GM12878 (cell line): Measurements from ENCODE around the gene RAB21. TPM values are rescaled to one million over a fixed set of nuclear protein-coding genes. Genes with fewer than 3 reads are reported as not detected.

ENCODE experiments used
- ATAC-seq: fragments of 200-7000 bp; cut with Tn5 transposase; 3 replicates; pipeline ENCODE4 v1.9.1; 2020; ENCODE audit warnings: mild to moderate bottlenecking, moderate library complexity
- BruUV-seq: library from RNA; stranded (reverse); fragments of 400-500 nt; replicated peaks from 2 replicates; lab custom pipeline; 2021; lab: Mats Ljungman, UMichigan
- CTCF ChIA-PET: fragments of 300-600 bp; sonication (Branson Sonifier 250); formaldehyde crosslinking; extraction: SDS; loops from one replicate; lab custom pipeline; 2021; ENCODE audit warnings: inconsistent platforms; lab: Yijun Ruan, JAX
- POLR2A ChIA-PET: fragments of 350-600 bp; formaldehyde crosslinking; extraction: SDS; loops from one replicate; lab custom pipeline; 2021; ENCODE audit warnings: inconsistent platforms; lab: Charles Lee
- RAD21 ChIA-PET: fragments of 300-600 bp; sonication (Branson Sonifier 250); formaldehyde crosslinking; loops from one replicate; lab custom pipeline; 2023; ENCODE audit warnings: antibody characterized with exemption; ENCODE audit not compliant: unreplicated experiment; lab: Charles Lee
- SMC1A ChIA-PET: fragments of 300-600 bp; sonication (Branson Sonifier 250); formaldehyde crosslinking; loops from one replicate; lab custom pipeline; 2023; ENCODE audit not compliant: unreplicated experiment, uncharacterized antibody; lab: Charles Lee
- DNase-seq: peaks from one replicate; pipeline ENCODE4 v3.0.0-alpha.2; 2011; ENCODE audit warnings: low read depth, low spot score
- FAIRE-seq: peaks from 3 replicates; lab custom pipeline; 2011; peaks lifted over from hg19 to GRCh38; lab: Jason Lieb, UNC
- H2AFZ ChIP-seq: 2 replicates; pipeline ENCODE4 v1.6.0; 2011; ENCODE audit warnings: low read depth, low read length, control low read depth; ENCODE audit not compliant: control insufficient read depth
- H3K27ac ChIP-seq: 2 replicates; pipeline ENCODE4 v1.5.1; 2011; ENCODE audit warnings: control low read depth; ENCODE audit not compliant: control insufficient read depth, insufficient read depth
- H3K27me3 ChIP-seq, 2 experiments: replicated peaks in 1 of 2; 2 replicates each; pipeline versions ENCODE4 v1.6.0 to v1.6.1; 2011; ENCODE audit warnings: low read length in 1 of 2; ENCODE audit not compliant: control insufficient read depth in 2 of 2, insufficient read depth in 2 of 2
- H3K36me3 ChIP-seq, 2 experiments: 2 replicates each; pipeline ENCODE4 v1.5.1; 2011; ENCODE audit warnings: low read length in 1 of 2; ENCODE audit not compliant: control insufficient read depth in 2 of 2, insufficient read depth in 2 of 2
- H3K4me1 ChIP-seq: 2 replicates; pipeline ENCODE4 v1.6.1; 2011; ENCODE audit warnings: mild to moderate bottlenecking, low read length, moderate library complexity, mixed read lengths; ENCODE audit not compliant: control insufficient read depth, insufficient read depth
- H3K4me2 ChIP-seq: 2 replicates; pipeline ENCODE4 v1.6.0; 2011; ENCODE audit warnings: control low read depth; ENCODE audit not compliant: control insufficient read depth, insufficient read depth
- H3K4me3 ChIP-seq: fragments of 200-600 bp; sonication (generic); 2 replicates; pipeline ENCODE4 v1.5.1; 2016
- H3K79me2 ChIP-seq: 2 replicates; pipeline ENCODE4 v1.6.0; 2011; ENCODE audit warnings: low read length; ENCODE audit not compliant: control insufficient read depth, insufficient read depth
- H3K9ac ChIP-seq: 2 replicates; pipeline ENCODE4 v1.8.0; 2011; ENCODE audit warnings: low read length, control low read depth, mixed read lengths; ENCODE audit not compliant: control insufficient read depth, insufficient read depth
- H3K9me3 ChIP-seq: replicated peaks from 3 replicates; pipeline ENCODE4 v1.5.1; 2011; ENCODE audit warnings: mild to moderate bottlenecking, low read length; ENCODE audit not compliant: control insufficient read depth, insufficient read depth
- H4K20me1 ChIP-seq: 2 replicates; pipeline ENCODE4 v1.6.0; 2011; ENCODE audit not compliant: control insufficient read depth, insufficient read depth
- CEBPB ChIP-seq, 2 experiments: fragments of 150-350 bp in 1 of 2; IDR thresholded peaks; 2 replicates each; pipeline ENCODE4 v1.6.1; 2012 to 2014; ENCODE audit warnings: low read depth in 2 of 2, low read length in 2 of 2, borderline replicate concordance in 1 of 2, inconsistent platforms in 1 of 2
- DPF2 ChIP-seq: fragments of 450-650 bp; IDR thresholded peaks from 2 replicates; pipeline ENCODE4 v1.6.1; 2017; ENCODE audit warnings: mild to moderate bottlenecking
- ESRRA ChIP-seq: IDR thresholded peaks from 2 replicates; pipeline ENCODE4 v1.6.1; 2012; ENCODE audit warnings: mild to moderate bottlenecking, low read length, improper control_type of control experiment
- ETV6 ChIP-seq, 2 experiments: fragments of 450-650 bp in 1 of 2; IDR thresholded peaks in 1 of 2; conservative IDR thresholded peaks in 1 of 2; 2 replicates each; pipeline ENCODE4 v1.6.1; 2014; ENCODE audit warnings: antibody characterized with exemption in 1 of 2, borderline replicate concordance in 1 of 2, low read depth in 1 of 2, mild to moderate bottlenecking in 1 of 2, moderate library complexity in 1 of 2
- HDAC2 ChIP-seq: fragments of 200-600 bp; sonication (generic); IDR thresholded peaks from 2 replicates; pipeline ENCODE4 v1.6.1; 2017
- KAT2A ChIP-seq: conservative IDR thresholded peaks from 2 replicates; pipeline ENCODE4 v1.6.1; 2011; ENCODE audit warnings: low read depth, low read length; ENCODE audit not compliant: control insufficient read depth
- MYB ChIP-seq: fragments of 150-350 bp; IDR thresholded peaks from 2 replicates; pipeline ENCODE4 v1.6.1; 2014; ENCODE audit warnings: mild to moderate bottlenecking, low read depth, low read length, borderline replicate concordance
- NR2F1 ChIP-seq: fragments of 450-650 bp; conservative IDR thresholded peaks from 2 replicates; pipeline ENCODE4 v1.6.1; 2017; ENCODE audit warnings: mild to moderate bottlenecking
- PML ChIP-seq: IDR thresholded peaks from 2 replicates; pipeline ENCODE4 v1.6.1; 2012; ENCODE audit warnings: low read length, inconsistent platforms
- POU2F2 ChIP-seq: IDR thresholded peaks from 3 replicates; pipeline ENCODE4 v1.6.1; 2011; ENCODE audit warnings: low read depth, mild to moderate bottlenecking, low read length, borderline replicate concordance
- RBBP5 ChIP-seq: fragments of 200-600 bp; sonication (generic); conservative IDR thresholded peaks from 2 replicates; pipeline ENCODE4 v1.6.1; 2016
- RFX5 ChIP-seq: IDR thresholded peaks from 2 replicates; pipeline ENCODE4 v1.6.1; 2011; ENCODE audit warnings: low read depth, low read length, improper control_type of control experiment
- RUNX3 ChIP-seq: IDR thresholded peaks from 2 replicates; pipeline ENCODE4 v1.6.1; 2012; ENCODE audit warnings: low read length, inconsistent platforms
- SREBF1 ChIP-seq: IDR thresholded peaks from 2 replicates; pipeline ENCODE4 v1.6.1; 2012; ENCODE audit warnings: mild to moderate bottlenecking, low read length
- STAT1 ChIP-seq: fragments of 450-650 bp; conservative IDR thresholded peaks from 2 replicates; pipeline ENCODE4 v1.6.1; 2014; ENCODE audit warnings: antibody characterized with exemption, mild to moderate bottlenecking
- TCF12 ChIP-seq: IDR thresholded peaks from 2 replicates; pipeline ENCODE4 v1.6.1; 2011; ENCODE audit warnings: low read depth, mild to moderate bottlenecking, low read length
- WGBS: methylation state at CpG from one replicate; pipeline ENCODE4 v1.1.6; 2016; ENCODE audit warnings: low lambda C conversion rate; ENCODE audit not compliant: insufficient replicate concordance, insufficient coverage; ENCODE audit errors: missing lambda C conversion rate; 5-methylcytosine and 5-hydroxymethylcytosine counted together
- in situ Hi-C: fragments of 300-500 bp; cut with MboI; formaldehyde crosslinking; loops from 9 replicates; pipeline ENCODE4 v1.14.3; 2018; ENCODE audit warnings: mixed read lengths
- intact Hi-C: fragments of 100-400 bp; cut with micrococcal nuclease; formaldehyde crosslinking; loops from one replicate; pipeline ENCODE4 v1.14.2; 2022; ENCODE audit not compliant: unreplicated experiment
- polyA plus RNA-seq, 11 experiments: library from polyadenylated mRNA; depleted of rRNA in 4 of 11; unstranded in 6 of 11; stranded (reverse) in 5 of 11; fragments of >200 nt; fragmentation: Nextera tagmentation in 4 of 11; fragmentation: Illumina TruSeq in 1 of 11; extraction: Ambion mirVana in 4 of 11; extraction: Trizol in 1 of 11; gene quantifications; 1 replicate in 1 of 11; 2 replicates in 10 of 11; pipeline versions ENCODE4 v1.2.1 to v1.2.3, GENCODE V29; 2011 to 2016; ENCODE audit warnings: inconsistent platforms in 2 of 11, missing spikeins in 2 of 11, low read depth in 1 of 11
- total RNA-seq, 4 experiments: library from RNA; depleted of rRNA in 3 of 4; stranded (reverse); fragments of >200 nt in 3 of 4; fragmentation: Illumina TruSeq in 1 of 4; extraction: Trizol in 1 of 4; gene quantifications; 2 replicates each; pipeline versions ENCODE4 v1.2.1 to v1.2.3, GENCODE V29; 2013 to 2021
- TF ChIP-seq, protein P1 (sequence below), 3 experiments: IDR thresholded peaks in 2 of 3; conservative IDR thresholded peaks in 1 of 3; 2 replicates each; pipeline ENCODE4 v1.5.1; 2011; ENCODE audit warnings: low read depth in 3 of 3, low read length in 3 of 3, mild to moderate bottlenecking in 3 of 3, control low read depth in 2 of 3, moderate library complexity in 2 of 3, inconsistent platforms in 1 of 3, mixed read lengths in 1 of 3; ENCODE audit not compliant: control insufficient read depth in 2 of 3, insufficient read depth in 1 of 3; ENCODE audit errors: extremely low read depth in 1 of 3
- TF ChIP-seq, protein P2 (sequence below): fragments of 450-650 bp; IDR thresholded peaks from 2 replicates; pipeline ENCODE4 v1.6.1; 2016; ENCODE audit warnings: mild to moderate bottlenecking
- TF ChIP-seq, protein P3 (sequence below): fragments of 450-650 bp; IDR thresholded peaks from 2 replicates; pipeline ENCODE4 v1.6.1; 2014; ENCODE audit warnings: mild to moderate bottlenecking

RAB21 gene
- total and polyA plus RNA-seq, 10 of the 15 experiments (the other 5 are each of a cell fraction or from before 2014, with no cell fraction given) = 2.8 to 42.8 (median 16.1) TPM

DNA sequence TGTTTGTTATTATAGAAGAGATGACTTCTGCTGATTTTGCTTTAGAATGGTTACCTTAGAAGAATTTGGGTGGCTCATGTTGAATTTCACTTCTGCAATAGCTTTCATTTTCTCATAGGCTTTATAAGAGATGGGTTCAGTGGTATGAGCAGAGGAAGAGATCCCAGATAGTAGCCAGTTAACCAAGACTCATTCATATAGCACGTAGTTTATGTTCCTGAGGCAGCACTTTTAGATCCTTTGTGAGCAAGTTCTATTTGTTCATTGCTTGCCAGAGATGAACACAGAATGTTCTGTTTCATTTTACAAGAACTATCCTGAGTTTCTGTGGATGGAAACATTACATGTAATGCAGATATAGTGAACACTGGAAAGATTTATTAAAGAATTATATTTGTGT is 32.2 kb downstream of the RAB21 start:
- 100% methylated on average over 1 of the region's 1 CpG for WGBS
- ChIA-PET SMC1A (interaction anchor here (1.1 to 2.0 kb wide), 3 partner anchors 11 to 150 kb away, joined by 3 to 6 read pairs (median 5); no protein-coding TSS in a partner anchor), POLR2A (no interaction called here), RAD21 (no interaction called here), CTCF (interaction anchor here (1.0 kb wide), 1 partner anchor 60 kb away, joined by 3 read pairs; no protein-coding TSS in a partner anchor)
- Histone ChIP-seq H3K4me2 (no peak overlapping the region), H4K20me1 (no peaks in the 10 kb centered on the region), H3K4me3 (no peak overlapping the region), H3K79me2 (no peaks in the 10 kb centered on the region), H3K9ac (no peak overlapping the region), H2AFZ (no peak overlapping the region), H3K4me1 (no peaks in the 10 kb centered on the region), H3K9me3 (no peaks in the 10 kb centered on the region), H3K27me3 (no peaks in the 10 kb centered on the region), H3K27ac (no peak overlapping the region), H3K36me3 (peaks cover 4 to 9% of the 10 kb centered on the region in 2 experiments)
- intact Hi-C loops = no loop called here
- ATAC-seq (no peak), DNase-seq (no peak), FAIRE-seq (no peak)
- in situ Hi-C loops = no loop called here
- TF ChIP-seq PML = no peak
- TF ChIP-seq, protein P1, sequence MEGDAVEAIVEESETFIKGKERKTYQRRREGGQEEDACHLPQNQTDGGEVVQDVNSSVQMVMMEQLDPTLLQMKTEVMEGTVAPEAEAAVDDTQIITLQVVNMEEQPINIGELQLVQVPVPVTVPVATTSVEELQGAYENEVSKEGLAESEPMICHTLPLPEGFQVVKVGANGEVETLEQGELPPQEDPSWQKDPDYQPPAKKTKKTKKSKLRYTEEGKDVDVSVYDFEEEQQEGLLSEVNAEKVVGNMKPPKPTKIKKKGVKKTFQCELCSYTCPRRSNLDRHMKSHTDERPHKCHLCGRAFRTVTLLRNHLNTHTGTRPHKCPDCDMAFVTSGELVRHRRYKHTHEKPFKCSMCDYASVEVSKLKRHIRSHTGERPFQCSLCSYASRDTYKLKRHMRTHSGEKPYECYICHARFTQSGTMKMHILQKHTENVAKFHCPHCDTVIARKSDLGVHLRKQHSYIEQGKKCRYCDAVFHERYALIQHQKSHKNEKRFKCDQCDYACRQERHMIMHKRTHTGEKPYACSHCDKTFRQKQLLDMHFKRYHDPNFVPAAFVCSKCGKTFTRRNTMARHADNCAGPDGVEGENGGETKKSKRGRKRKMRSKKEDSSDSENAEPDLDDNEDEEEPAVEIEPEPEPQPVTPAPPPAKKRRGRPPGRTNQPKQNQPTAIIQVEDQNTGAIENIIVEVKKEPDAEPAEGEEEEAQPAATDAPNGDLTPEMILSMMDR (IDR thresholded peaks at IDR 0.05 in 2 of 3, conservative IDR thresholded peaks at IDR 0.05 in 1 of 3; ENCODE audit: control insufficient read depth in 2 of 3, extremely low read depth in 1 of 3, insufficient read depth in 1 of 3, low read depth in 3 of 3, low read length in 3 of 3) = no peak
- no peak for TF ChIP-seq HDAC2
- no peak for TF ChIP-seq MYB
- no peak for TF ChIP-seq KAT2A
- TF ChIP-seq RUNX3 = no peak
- TF ChIP-seq, protein P2, sequence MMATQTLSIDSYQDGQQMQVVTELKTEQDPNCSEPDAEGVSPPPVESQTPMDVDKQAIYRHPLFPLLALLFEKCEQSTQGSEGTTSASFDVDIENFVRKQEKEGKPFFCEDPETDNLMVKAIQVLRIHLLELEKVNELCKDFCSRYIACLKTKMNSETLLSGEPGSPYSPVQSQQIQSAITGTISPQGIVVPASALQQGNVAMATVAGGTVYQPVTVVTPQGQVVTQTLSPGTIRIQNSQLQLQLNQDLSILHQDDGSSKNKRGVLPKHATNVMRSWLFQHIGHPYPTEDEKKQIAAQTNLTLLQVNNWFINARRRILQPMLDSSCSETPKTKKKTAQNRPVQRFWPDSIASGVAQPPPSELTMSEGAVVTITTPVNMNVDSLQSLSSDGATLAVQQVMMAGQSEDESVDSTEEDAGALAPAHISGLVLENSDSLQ = no peak
- no peak for TF ChIP-seq CEBPB (IDR thresholded peaks at IDR 0.05; ENCODE audit: borderline replicate concordance in 1 of 2, low read depth in 2 of 2, low read length in 2 of 2)
- TF ChIP-seq SREBF1 = no peak
- TF ChIP-seq POU2F2 = no peak
- TF ChIP-seq, protein P3, sequence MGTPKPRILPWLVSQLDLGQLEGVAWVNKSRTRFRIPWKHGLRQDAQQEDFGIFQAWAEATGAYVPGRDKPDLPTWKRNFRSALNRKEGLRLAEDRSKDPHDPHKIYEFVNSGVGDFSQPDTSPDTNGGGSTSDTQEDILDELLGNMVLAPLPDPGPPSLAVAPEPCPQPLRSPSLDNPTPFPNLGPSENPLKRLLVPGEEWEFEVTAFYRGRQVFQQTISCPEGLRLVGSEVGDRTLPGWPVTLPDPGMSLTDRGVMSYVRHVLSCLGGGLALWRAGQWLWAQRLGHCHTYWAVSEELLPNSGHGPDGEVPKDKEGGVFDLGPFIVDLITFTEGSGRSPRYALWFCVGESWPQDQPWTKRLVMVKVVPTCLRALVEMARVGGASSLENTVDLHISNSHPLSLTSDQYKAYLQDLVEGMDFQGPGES = no peak
- TF ChIP-seq ESRRA = no peak
- TF ChIP-seq RBBP5 = no peak
- TF ChIP-seq DPF2 = no peak
- no peak for TF ChIP-seq RFX5
- TF ChIP-seq TCF12 = no peak
- no peak for TF ChIP-seq STAT1
- no peak for TF ChIP-seq ETV6 (conservative IDR thresholded peaks at IDR 0.05 in 1 of 2, IDR thresholded peaks at IDR 0.05 in 1 of 2; ENCODE audit: borderline replicate concordance in 1 of 2, low read depth in 1 of 2)
- TF ChIP-seq NR2F1 = no peak
- no TSS peak for BruUV-seq
